BLaER1 (cell line): ENCODE results near the gene CAPZB.

Experiments used
- H3K27ac ChIP-seq: shearing (Covaris generic); formaldehyde crosslinking; 2 replicates; pipeline ENCODE4 v1.8.1; 2022
- H3K27me3 ChIP-seq: shearing (Covaris generic); formaldehyde crosslinking; 2 replicates; pipeline ENCODE4 v1.8.1; 2022
- H3K36me3 ChIP-seq: shearing (Covaris generic); formaldehyde crosslinking; 2 replicates; pipeline ENCODE4 v1.8.1; 2022
- H3K4me1 ChIP-seq: shearing (Covaris generic); formaldehyde crosslinking; 2 replicates; pipeline ENCODE4 v1.8.1; 2022
- H3K4me2 ChIP-seq: shearing (Covaris generic); formaldehyde crosslinking; 2 replicates; pipeline ENCODE4 v1.8.1; 2022
- H3K4me3 ChIP-seq: shearing (Covaris generic); formaldehyde crosslinking; 2 replicates; pipeline ENCODE4 v1.8.1; 2022
- H3K9ac ChIP-seq: shearing (Covaris generic); formaldehyde crosslinking; 2 replicates; pipeline ENCODE4 v1.8.1; 2022
- H3K9me3 ChIP-seq: shearing (Covaris generic); formaldehyde crosslinking; 2 replicates; pipeline ENCODE4 v1.8.1; 2022
- H4K20me1 ChIP-seq: shearing (Covaris generic); formaldehyde crosslinking; 2 replicates; pipeline ENCODE4 v1.8.1; 2022
- Cebpa-rat ChIP-seq: shearing (Covaris generic); IDR thresholded peaks from 2 replicates; pipeline ENCODE4 v1.8.1; 2022

The CAPZB gene

DNA sequence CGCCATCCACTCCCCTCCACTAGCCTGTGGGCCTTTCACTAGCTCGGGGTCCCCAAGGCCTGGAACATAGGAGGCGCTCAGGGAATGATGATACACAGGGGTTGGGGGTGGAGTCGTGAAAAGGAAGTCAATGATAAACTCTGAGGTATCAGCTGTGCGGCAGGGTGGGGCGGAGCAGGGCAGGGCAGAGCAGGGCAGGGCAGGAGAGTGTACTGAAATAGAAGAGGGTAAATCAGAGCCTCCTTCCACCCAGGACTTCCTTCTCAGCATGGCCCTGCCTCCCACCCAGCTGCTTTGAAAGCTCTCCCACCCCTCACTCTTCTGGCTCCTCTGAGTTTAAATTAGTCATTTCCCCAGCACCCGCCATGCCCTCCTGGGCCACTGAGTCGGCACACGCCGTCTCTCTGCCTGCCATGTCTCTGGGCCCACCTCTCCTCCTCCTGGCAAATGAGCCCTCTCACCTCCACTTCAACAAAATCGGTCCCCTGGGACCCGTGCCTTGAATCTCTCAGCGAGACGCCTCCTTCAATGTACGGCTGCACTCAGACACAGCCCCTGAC lies 16.9 kb downstream of the CAPZB start:
- H3K4me3 ChIP-seq = peak overlapping the region; percentile 20; the same call in 1 of the 2 replicates
- peak overlapping the region; percentile 53 for H3K27ac ChIP-seq
- peaks cover 6% of the 10 kb centered on the region; the same call in 1 of the 2 replicates for H3K9me3 ChIP-seq
- peaks cover 43% of the 10 kb centered on the region for H3K36me3 ChIP-seq
- TF ChIP-seq Cebpa-rat = no peak
- H4K20me1 ChIP-seq = peaks cover 100% of the 10 kb centered on the region
- no peaks in the 10 kb centered on the region for H3K27me3 ChIP-seq
- peak overlapping the region; percentile 56; the same call in 1 of the 2 replicates for H3K9ac ChIP-seq
- H3K4me1 ChIP-seq = peaks cover 74% of the 10 kb centered on the region
- peak overlapping the region; percentile 87 for H3K4me2 ChIP-seq

DNA sequence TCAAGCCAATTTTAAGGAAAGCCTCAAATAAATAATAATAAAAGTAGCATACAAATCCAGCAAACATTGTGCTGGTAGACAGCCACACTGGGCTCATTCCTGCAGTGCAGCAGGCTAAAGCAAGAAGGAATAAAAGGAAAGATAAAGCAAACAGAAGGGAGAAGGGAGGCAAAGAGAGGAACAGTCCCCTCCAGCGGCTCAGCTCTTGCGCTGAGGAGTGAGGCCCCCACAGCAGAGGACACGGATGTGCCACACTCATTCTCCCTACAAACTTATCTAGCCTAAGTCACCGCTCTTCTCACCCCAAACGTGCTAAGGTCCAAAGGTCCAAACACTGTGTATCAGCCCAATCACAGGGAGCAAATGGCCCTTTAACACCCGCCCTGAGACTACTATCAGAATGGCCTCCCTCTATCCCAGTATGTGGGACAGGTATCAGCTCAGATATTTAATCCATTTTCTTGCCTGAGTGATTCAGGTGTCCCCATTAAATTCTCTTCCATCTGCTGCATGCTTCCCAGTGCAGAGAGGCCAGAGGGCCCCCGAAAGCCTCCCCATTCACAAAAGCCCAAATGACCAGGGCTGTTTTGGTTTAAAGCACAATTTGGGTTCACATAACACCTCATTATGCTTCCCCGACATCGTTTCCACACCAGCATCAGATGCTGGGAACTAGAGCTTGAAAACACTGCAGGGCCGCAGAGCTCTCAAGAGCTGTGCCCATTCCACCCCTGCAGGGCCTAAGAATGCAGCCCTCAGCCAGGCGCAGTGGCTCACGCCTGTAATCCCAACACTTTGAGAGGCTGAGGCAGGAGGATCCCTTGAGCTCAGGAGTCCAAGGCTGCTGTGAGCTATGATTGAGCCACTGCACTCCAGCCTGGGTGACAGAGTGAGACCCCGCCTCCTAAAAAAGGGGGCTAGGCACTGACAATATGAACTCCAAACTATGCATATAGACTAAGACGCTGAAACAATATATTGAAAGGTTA lies 17.8 kb downstream of the CAPZB start:
- Histone ChIP-seq H3K9ac (no peak overlapping the region), H4K20me1 (peaks cover 100% of the 10 kb centered on the region), H3K9me3 (peaks cover 6% of the 10 kb centered on the region; the same call in 1 of the 2 replicates), H3K4me2 (peak overlapping the region; percentile 87), H3K27me3 (no peaks in the 10 kb centered on the region), H3K36me3 (peaks cover 37% of the 10 kb centered on the region; the same call in 1 of the 2 replicates), H3K27ac (no peak overlapping the region), H3K4me3 (no peak overlapping the region), H3K4me1 (peaks cover 75% of the 10 kb centered on the region)
- TF ChIP-seq Cebpa-rat = no peak

DNA sequence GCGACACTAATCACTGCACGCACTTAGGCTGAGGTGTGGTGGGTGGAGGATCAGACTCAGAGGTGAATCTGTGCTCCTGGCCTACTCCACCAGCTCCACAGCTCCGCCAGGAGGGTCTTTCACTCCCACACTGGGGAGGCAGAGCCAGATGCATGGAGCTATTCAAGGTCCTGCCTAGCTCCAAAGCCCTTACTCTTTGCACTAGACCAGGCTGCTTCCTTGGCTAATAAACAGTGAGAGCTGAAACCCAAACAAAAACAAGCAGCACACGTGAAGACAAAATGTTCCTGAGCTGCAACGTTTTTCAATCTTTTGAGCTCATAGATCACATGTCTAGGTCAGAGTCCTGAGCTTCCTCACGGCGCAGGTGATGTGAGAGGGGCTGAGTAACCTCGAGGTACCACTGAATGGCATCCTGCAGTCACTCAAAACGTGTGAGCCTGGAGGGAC lies 19.2 kb downstream of the CAPZB start:
- H3K4me1 ChIP-seq = peaks cover 76% of the 10 kb centered on the region
- H3K9ac ChIP-seq = no peak overlapping the region
- H3K9me3 ChIP-seq = peaks cover 6% of the 10 kb centered on the region; the same call in 1 of the 2 replicates
- no peak for TF ChIP-seq Cebpa-rat
- peaks cover 100% of the 10 kb centered on the region for H4K20me1 ChIP-seq
- no peak overlapping the region for H3K27ac ChIP-seq
- no peak overlapping the region for H3K4me3 ChIP-seq
- H3K27me3 ChIP-seq = no peaks in the 10 kb centered on the region
- peaks cover 24% of the 10 kb centered on the region; the same call in 1 of the 2 replicates for H3K36me3 ChIP-seq
- no peak overlapping the region for H3K4me2 ChIP-seq

DNA sequence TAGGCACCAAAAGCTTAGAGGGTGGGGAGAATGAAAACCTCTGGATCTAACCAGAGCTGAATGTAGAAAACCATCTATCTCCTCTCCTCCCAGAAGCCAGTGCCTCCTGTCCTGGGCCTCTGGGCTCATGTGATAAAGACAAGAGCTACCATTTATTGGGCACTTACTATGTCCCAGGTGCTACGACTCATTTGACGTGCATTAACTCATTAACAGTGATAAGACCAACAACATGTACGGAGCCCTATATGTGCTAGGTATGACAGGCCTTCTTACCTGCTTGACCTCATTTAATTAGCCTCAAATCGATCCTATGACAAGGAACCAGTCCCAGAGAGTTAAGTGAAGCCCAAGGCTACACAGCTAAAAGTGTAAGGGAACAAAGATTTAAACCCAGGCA lies 19.7 kb downstream of the CAPZB start:
- no peak overlapping the region for H3K27ac ChIP-seq
- no peak for TF ChIP-seq Cebpa-rat
- no peak overlapping the region for H3K9ac ChIP-seq
- H3K4me3 ChIP-seq = no peak overlapping the region
- no peaks in the 10 kb centered on the region for H3K27me3 ChIP-seq
- H4K20me1 ChIP-seq = peaks cover 98% of the 10 kb centered on the region
- H3K9me3 ChIP-seq = peaks cover 6% of the 10 kb centered on the region; the same call in 1 of the 2 replicates
- H3K4me2 ChIP-seq = no peak overlapping the region
- H3K36me3 ChIP-seq = peaks cover 23% of the 10 kb centered on the region; the same call in 1 of the 2 replicates
- peaks cover 73% of the 10 kb centered on the region for H3K4me1 ChIP-seq

DNA sequence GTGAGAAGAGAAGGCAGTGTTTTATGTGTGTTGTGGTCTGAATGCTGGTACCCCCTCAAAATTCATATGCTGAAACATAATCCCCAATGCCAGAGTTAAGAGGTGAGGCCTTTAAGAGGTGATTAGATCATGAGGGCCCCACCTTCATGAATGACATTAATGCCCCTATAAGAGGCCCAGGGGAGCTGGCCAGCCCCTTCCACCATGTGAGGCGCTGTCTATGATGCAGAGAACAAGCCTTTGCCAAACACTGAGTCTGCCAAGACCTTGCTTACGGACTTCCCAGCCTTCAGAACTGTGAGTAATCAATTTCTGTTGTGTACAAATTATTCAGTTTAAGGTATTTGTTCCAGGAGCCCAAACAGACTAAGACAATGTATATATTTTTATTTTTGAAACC lies 20.2 kb downstream of the CAPZB start:
- TF ChIP-seq Cebpa-rat = no peak
- no peaks in the 10 kb centered on the region for H3K27me3 ChIP-seq
- peaks cover 23% of the 10 kb centered on the region; the same call in 1 of the 2 replicates for H3K36me3 ChIP-seq
- H3K4me2 ChIP-seq = no peak overlapping the region
- peaks cover 68% of the 10 kb centered on the region for H3K4me1 ChIP-seq
- peaks cover 6% of the 10 kb centered on the region; the same call in 1 of the 2 replicates for H3K9me3 ChIP-seq
- no peak overlapping the region for H3K4me3 ChIP-seq
- H3K27ac ChIP-seq = no peak overlapping the region
- no peak overlapping the region for H3K9ac ChIP-seq
- H4K20me1 ChIP-seq = peaks cover 98% of the 10 kb centered on the region

DNA sequence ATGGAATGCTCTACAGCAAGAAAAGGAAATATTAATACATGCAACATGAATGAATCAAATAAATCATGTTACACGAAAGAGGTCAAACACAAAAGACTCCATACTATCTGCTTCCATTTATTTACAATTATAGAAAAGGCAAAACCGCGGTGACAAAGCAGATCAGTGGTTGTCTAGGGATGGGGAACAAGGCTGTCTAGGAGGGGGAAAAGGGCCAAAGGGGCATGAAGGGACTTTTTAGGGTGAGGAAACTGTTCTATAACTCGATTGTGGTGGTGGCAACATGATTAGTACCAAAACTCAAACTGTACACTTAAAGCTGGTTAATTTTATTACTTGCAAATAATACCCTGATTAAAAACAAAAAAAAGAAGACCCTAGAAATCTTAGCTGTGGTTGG lies 20.6 kb downstream of the CAPZB start:
- no peak overlapping the region for H3K9ac ChIP-seq
- H4K20me1 ChIP-seq = peaks cover 98% of the 10 kb centered on the region
- H3K4me1 ChIP-seq = peaks cover 68% of the 10 kb centered on the region
- TF ChIP-seq Cebpa-rat = no peak
- no peaks in the 10 kb centered on the region for H3K27me3 ChIP-seq
- H3K4me2 ChIP-seq = no peak overlapping the region
- H3K4me3 ChIP-seq = no peak overlapping the region
- H3K27ac ChIP-seq = no peak overlapping the region
- peaks cover 6% of the 10 kb centered on the region; the same call in 1 of the 2 replicates for H3K9me3 ChIP-seq
- peaks cover 23% of the 10 kb centered on the region; the same call in 1 of the 2 replicates for H3K36me3 ChIP-seq

DNA sequence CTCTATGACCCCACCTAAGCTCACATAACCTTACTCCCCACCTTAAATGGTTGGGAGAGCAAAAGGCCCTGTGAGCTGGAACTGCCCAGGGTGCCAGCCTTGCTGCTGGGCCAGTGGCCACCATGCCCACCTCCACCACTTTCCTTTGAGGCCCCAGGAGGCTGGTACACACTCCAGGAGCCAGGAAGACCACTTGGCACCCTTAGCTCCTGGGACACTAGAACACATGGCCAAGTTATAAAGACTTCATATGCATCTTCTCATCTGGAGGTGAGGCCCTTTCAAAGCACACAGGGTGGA lies 21.9 kb downstream of the CAPZB start:
- peak overlapping the region; percentile 76 for H3K4me2 ChIP-seq
- H3K9ac ChIP-seq = 0 out of 2 replicates have a peak overlapping the region, but pooled peaks have one; percentile 4

DNA sequence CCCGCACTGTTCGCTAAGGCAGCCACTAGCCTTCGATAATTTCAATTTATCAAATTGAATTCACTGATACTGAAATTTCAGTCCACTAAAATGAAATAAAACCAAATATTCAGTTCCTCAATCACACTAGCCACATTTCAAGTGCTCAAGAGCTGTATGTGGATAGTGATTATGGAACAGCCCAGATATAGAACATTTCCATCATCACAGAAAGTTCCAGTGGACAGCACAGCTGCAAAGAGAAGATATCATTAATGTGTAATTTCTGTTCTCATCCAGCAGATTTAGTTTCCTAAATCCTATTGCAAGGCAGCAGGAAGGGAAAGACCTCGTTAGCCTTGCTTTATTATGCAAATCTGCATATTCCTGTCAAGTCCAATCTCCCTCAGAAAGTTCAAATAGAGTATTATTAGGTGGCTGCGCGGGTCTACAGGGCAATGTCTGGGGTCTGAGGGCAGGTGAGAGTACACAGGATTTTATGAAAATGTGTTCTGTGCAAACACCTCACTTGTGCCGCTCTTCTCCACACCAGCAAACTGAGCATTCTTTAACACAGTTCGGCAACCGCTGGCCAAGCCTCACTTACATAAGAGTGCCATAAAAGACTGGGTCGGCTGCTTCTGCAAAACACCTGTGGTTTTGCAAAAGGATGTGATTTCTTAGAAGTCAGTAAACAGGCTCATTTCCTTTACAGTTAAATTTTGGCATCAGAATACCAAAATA lies 22.4 kb downstream of the CAPZB start:
- H3K9ac ChIP-seq = 0 out of 2 replicates have a peak overlapping the region, but pooled peaks have one; percentile 4

More for the DNA sequence above, 21.9 kb downstream of the CAPZB start:
- no peak overlapping the region for H3K4me3 ChIP-seq
- H3K9me3 ChIP-seq = peaks cover 6% of the 10 kb centered on the region; the same call in 1 of the 2 replicates
- H3K36me3 ChIP-seq = peaks cover 23% of the 10 kb centered on the region; the same call in 1 of the 2 replicates
- TF ChIP-seq Cebpa-rat = no peak
- peak overlapping the region; percentile 1; the same call in 1 of the 2 replicates for H3K27ac ChIP-seq
- peaks cover 98% of the 10 kb centered on the region for H4K20me1 ChIP-seq
- peaks cover 68% of the 10 kb centered on the region for H3K4me1 ChIP-seq
- no peaks in the 10 kb centered on the region for H3K27me3 ChIP-seq

DNA sequence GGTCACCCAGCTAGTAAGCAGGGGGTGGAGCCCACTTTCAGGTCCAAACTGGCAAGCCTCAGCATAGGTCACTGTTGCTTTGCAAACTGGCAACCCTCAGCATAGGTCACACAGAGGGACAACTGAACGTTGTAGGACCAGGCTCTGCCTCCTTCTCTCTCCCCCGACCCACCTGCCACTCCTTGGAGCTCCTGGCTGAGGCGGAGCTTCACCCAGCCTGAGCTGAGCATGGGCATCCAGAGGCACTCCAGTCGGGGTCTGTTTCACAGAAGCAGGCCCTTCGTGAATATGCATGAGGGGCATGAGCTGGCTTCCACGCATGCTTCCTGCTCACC lies 24.2 kb downstream of the CAPZB start:
- no peak overlapping the region for H3K4me3 ChIP-seq
- H3K27ac ChIP-seq = no peak overlapping the region
- H3K9me3 ChIP-seq = peaks cover 6% of the 10 kb centered on the region; the same call in 1 of the 2 replicates
- TF ChIP-seq Cebpa-rat = no peak
- H3K27me3 ChIP-seq = no peaks in the 10 kb centered on the region
- H4K20me1 ChIP-seq = peaks cover 98% of the 10 kb centered on the region
- H3K9ac ChIP-seq = no peak overlapping the region
- H3K4me1 ChIP-seq = peaks cover 77% of the 10 kb centered on the region
- H3K36me3 ChIP-seq = peaks cover 20% of the 10 kb centered on the region; the same call in 1 of the 2 replicates
- H3K4me2 ChIP-seq = peak overlapping the region; percentile 7; the same call in 1 of the 2 replicates

More for the DNA sequence above, 22.4 kb downstream of the CAPZB start:
- Histone ChIP-seq H3K4me1 (peaks cover 68% of the 10 kb centered on the region), H3K27ac (peak overlapping the region; percentile 1; the same call in 1 of the 2 replicates), H3K9me3 (peaks cover 6% of the 10 kb centered on the region; the same call in 1 of the 2 replicates), H4K20me1 (peaks cover 98% of the 10 kb centered on the region), H3K4me2 (peak overlapping the region; percentile 76), H3K36me3 (peaks cover 23% of the 10 kb centered on the region; the same call in 1 of the 2 replicates), H3K4me3 (no peak overlapping the region), H3K27me3 (no peaks in the 10 kb centered on the region)
- TF ChIP-seq Cebpa-rat = no peak
